HuH-7 (cell line): ENCODE measurements around the gene GDA.

Experiments
- DNase-seq: peaks from one replicate; pipeline ENCODE4 v3.0.0; 2011; ENCODE audit warnings: low spot score

GDA gene

GRCh38 chr9:72150661-72151060 is 1.4 kb downstream of the GDA start:
- no peak for DNase-seq

- DNase-seq = no peak
Observed at GRCh38 chr9:72151104-72151503, 1.9 kb downstream of the GDA start.

GRCh38 chr9:72154468-72155285 is 5.4 kb downstream of the GDA start:
- DNase-seq = peak; percentile 64

- no peak for DNase-seq
Observed at GRCh38 chr9:72155301-72155700, 6.1 kb downstream of the GDA start.

GRCh38 chr9:72156586-72156985 is 7.3 kb downstream of the GDA start:
- DNase-seq = no peak

GRCh38 chr9:72158680-72159079 is 9.4 kb downstream of the GDA start:
- DNase-seq = no peak

GRCh38 chr9:72160446-72161123 is 11.3 kb downstream of the GDA start:
- no peak for DNase-seq

GRCh38 chr9:72165326-72165725 is 16.1 kb downstream of the GDA start:
- DNase-seq = no peak

- no peak for DNase-seq
Observed at GRCh38 chr9:72165821-72166547, 16.7 kb downstream of the GDA start.

- DNase-seq = no peak
Observed at GRCh38 chr9:72168075-72168474, 18.8 kb downstream of the GDA start.

GRCh38 chr9:72169178-72169577 is 19.9 kb downstream of the GDA start:
- DNase-seq = no peak

GRCh38 chr9:72173080-72173479 is 23.8 kb downstream of the GDA start:
- DNase-seq = no peak

- no peak for DNase-seq
Observed at GRCh38 chr9:72185561-72185960, 36.3 kb downstream of the GDA start.

GRCh38 chr9:72187121-72187695 is 38.0 kb downstream of the GDA start:
- DNase-seq = no peak

GRCh38 chr9:72188232-72188631 is 39.0 kb downstream of the GDA start:
- DNase-seq = no peak

GRCh38 chr9:72193478-72193881 is 44.2 kb downstream of the GDA start:
- no peak for DNase-seq

GRCh38 chr9:72199238-72199637 is 50.0 kb downstream of the GDA start:
- no peak for DNase-seq

GRCh38 chr9:72200452-72200851 is 51.2 kb downstream of the GDA start:
- DNase-seq = no peak

GRCh38 chr9:72202009-72202408 is 52.8 kb downstream of the GDA start:
- no peak for DNase-seq

GRCh38 chr9:72203205-72203803 is 54.1 kb downstream of the GDA start:
- peak; percentile 60 for DNase-seq

- no peak for DNase-seq
Observed at GRCh38 chr9:72204062-72204461, 54.8 kb downstream of the GDA start.

- DNase-seq = no peak
Observed at GRCh38 chr9:72205513-72205912, 56.3 kb downstream of the GDA start.
